GM18498 (cell line): Measurements from ENCODE around the gene SPON1.

Source experiments
- ATAC-seq: cut with Tn5 transposase; IDR thresholded peaks from one replicate; pipeline ENCODE4 v1.9.1; 2021; ENCODE audit warnings: mild to moderate bottlenecking, moderate library complexity; ENCODE audit not compliant: unreplicated experiment

SPON1 gene

GRCh38 chr11:14308897-14309387, 346.4 kb downstream of the SPON1 start:
- ATAC-seq = peak; percentile 58

GRCh38 chr11:14309425-14310192, 347.1 kb downstream of the SPON1 start:
- ATAC-seq = no peak

- no peak for ATAC-seq
These were observed 348.2 kb downstream of the SPON1 start for GRCh38 chr11:14310679-14311078.

- peak; percentile 1 for ATAC-seq
These were observed 350.4 kb downstream of the SPON1 start for GRCh38 chr11:14312736-14313438.

GRCh38 chr11:14314127-14314526, 351.6 kb downstream of the SPON1 start:
- ATAC-seq = no peak

- ATAC-seq = peak; percentile 29
These were observed 352.6 kb downstream of the SPON1 start for GRCh38 chr11:14315130-14315529.
